Left lobe of liver (tissue), 2 donors: ENCODE measurements around the gene RALGAPB. TPM values are rescaled to one million over a fixed set of nuclear protein-coding genes. Genes with fewer than 3 reads are reported as not detected.

Experiments
- ATAC-seq: fragments of 200-7000 bp; cut with Tn5 transposase; one replicate; pipeline ENCODE4 v1.9.1; 2020; ENCODE audit warnings: mild to moderate bottlenecking, moderate library complexity
- DNase-seq: peaks from one replicate; pipeline ENCODE4 v3.0.0-alpha.2; 2020; ENCODE audit warnings: low spot score
- total RNA-seq: library from RNA; stranded (reverse); gene quantifications from one replicate; pipeline ENCODE4 v1.2.1, GENCODE V29; 2021
- donor health status: DM: no; HTN: no; CAD: no; lungs with moderate emphysema.
- donor health status: DM: no; HTN: yes; CAD: no.

RALGAPB gene
- total RNA-seq, 1 donor from 2014 or later, result 9.2 TPM

DNA sequence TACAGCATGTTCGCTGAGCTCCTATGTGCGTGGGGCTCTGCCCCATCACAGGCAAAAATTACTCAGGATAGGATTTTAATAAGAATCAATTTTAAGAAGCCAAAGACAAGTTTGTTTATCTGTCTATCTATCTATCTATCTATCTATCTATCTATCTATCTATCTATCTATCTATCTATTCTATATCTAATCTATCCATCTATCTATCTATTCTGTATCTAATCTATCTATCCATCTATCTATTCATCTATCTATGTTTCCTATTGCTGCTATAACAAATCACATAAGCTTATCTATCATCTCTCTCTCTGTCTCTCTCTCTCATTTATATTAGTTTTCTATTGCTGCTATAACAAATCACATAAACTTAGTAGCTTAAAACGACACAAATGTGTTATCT is 130.6 kb downstream of the RALGAPB start:
- ATAC-seq, result no peak
- no peak for DNase-seq

DNA sequence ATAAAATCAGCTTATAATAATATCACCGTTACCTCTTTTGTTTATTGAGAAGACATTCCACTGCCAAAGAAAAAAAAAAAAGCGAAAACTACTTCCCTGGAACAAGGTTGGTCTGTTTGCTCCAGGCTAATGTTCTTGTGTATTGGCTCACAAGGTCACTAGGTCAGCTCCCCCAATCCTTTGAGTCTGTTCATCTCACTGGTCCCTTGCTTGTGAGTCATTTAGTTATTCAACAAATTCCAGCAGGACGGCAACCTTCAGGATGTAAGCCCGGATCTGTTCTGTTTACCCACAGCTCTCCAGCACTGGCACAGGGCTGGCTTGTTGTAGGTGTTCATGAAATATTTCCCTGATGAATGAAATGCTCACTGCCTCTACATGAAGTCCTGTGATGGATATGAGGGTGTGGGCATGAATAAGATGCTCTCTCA is 132.2 kb downstream of the RALGAPB start:
- no peak for ATAC-seq
- DNase-seq, result no peak

DNA sequence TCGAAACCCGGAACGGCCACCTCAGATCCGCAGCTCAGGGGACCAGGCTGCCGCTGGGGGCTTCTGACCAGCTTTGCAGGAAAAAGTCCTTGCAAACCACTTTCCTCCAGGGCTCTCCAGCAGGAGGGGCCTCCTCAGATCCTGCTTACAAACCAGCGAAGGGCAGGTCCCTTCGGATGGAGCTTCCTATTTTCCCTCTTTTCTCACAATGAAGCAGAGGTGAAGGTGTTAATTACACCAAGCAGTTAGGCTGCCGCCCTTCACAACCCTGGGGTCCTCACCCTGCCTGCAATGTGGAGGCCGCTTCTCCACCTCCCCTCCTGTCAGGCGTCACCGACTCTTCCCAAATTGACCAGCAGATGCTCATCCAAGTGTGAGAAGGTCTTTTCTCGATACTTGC is 134.7 kb downstream of the RALGAPB start:
- ATAC-seq, result no peak
- DNase-seq, result no peak

DNA sequence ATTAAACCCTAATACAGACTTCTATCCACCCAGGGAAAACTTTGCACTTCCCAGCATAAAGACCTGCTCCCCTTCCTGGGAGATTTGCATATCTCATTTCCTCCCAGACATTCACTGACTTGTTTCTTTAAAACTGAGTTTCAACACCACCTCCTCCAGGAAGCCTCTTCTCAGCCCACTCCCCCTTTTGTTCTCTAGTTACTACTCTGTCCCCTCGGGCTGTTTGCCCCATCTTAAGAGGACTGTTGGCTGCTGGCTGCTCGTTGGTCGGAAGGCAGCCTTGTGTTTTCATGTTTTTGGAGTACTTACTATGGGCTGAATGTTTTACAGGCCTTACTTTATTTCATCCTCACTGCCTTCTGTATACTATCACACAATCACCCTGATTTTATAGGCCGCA is 135.5 kb downstream of the RALGAPB start:
- ATAC-seq, result no peak

DNA sequence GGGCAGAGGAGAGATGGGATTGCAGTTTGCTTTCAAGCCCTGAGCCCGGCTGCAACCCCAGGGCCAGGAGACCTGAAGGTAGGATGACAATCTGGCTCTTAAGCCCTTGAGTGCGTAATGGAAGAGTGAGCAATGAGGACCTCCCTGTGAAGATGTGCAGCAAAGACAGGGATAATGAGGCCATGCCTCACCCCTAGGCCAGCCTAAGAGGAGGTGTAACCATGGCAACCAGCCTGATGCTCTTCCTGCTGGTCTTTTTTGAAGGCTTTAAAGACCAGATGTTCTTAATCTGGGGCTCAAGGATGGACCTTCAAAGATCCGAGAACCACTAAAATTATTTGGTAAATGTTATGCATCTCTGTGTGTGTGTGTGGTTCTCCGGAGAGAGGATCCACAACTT is 137.2 kb downstream of the RALGAPB start:
- DNase-seq, result no peak
- no peak for ATAC-seq

More for the DNA sequence above, 135.5 kb downstream of the RALGAPB start:
- DNase-seq, result no peak

DNA sequence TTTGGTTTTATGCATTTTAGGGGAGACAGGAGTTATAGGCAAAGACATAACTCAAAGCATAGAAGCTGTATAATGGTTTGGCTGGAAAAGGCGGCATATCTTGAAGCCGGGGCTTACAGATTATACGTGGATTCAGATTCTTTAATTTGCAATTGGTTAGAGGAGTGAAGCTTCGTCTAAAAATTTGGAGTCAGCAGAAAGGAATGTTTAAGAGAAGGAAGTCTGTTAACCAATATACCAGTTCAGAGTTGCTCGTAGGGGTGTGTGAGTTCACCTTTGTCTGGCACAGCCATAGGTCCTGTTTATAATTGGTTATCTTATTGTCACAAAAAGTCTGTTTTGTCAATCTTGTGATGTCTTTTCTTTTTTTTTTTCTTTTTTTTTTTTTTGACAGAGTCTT is 137.9 kb downstream of the RALGAPB start:
- no peak for ATAC-seq
- no peak for DNase-seq

DNA sequence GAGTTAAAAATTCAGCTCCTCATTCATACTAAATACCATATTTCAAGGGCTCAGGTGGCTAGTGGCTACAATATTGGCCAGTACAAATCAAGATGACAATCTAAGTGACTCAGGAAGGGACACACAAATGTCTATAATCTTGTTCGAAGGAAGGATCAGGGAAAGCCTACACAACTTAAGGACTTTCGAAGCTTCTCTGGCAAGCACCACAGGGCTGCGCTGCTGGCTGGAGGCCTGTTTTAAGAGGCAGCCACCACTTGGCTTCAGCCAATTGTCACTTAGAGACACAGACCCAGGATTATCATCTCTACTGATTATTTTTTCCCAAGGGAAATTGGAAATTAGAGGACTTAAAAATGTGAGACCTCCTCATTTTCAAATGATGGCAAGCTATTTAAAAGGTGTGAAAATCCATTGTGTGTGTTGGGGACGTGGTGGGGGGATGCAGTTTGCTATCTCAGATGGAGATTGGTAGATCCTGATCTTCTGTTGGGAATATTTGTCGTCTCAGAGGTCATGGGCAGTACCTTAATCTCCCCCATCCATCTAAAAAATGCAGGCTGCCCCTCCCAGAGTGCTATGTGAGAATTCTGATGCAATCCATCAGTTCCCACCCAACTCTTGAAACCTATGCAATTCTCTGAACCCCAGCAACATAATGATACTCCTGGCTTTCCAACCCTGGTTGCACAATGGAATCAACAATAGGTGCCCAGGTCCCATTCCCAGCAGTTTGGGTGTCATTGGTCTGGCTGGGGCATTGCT is 140.3 kb downstream of the RALGAPB start:
- no peak for DNase-seq
- no peak for ATAC-seq

DNA sequence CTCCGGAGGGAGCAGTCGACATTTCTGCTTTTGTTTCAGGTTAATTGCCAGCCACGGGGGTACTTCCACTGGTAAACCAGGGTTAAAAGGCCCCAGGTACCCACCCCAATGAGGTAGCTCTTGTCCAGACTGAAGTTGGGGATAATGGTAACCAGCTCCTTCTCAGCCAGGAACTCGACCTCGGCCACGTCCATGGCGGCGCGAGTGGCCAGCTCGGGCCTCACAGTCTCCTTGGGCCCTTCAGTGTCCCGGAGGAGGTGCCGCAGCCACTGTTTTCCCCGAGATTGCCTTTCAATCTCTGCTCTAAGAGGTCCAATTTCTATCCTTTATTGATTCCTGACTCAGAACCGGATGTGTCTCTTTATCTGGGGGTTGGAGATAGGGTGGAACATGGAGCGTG is 142.6 kb downstream of the RALGAPB start:
- no peak for ATAC-seq
- no peak for DNase-seq

DNA sequence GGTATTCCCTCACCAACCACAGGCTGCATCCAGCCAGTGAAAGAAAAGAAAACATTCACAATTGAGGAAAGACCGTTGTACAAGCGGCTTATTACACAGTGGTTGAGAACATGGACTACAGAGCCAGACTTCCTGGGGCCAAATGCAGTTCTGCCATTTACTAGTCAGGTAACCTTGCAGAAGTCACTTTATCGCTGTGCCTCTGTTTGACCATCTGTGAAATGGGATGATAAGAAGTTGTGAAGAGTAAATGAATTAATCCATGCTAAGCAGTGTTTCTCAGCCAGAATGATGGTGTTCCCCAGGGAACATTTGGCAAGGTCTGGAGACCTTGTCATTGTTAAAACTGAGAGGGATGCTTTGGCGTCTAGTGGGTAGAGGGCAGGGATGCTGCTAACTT is 143.8 kb downstream of the RALGAPB start:
- no peak for ATAC-seq
- no peak for DNase-seq

DNA sequence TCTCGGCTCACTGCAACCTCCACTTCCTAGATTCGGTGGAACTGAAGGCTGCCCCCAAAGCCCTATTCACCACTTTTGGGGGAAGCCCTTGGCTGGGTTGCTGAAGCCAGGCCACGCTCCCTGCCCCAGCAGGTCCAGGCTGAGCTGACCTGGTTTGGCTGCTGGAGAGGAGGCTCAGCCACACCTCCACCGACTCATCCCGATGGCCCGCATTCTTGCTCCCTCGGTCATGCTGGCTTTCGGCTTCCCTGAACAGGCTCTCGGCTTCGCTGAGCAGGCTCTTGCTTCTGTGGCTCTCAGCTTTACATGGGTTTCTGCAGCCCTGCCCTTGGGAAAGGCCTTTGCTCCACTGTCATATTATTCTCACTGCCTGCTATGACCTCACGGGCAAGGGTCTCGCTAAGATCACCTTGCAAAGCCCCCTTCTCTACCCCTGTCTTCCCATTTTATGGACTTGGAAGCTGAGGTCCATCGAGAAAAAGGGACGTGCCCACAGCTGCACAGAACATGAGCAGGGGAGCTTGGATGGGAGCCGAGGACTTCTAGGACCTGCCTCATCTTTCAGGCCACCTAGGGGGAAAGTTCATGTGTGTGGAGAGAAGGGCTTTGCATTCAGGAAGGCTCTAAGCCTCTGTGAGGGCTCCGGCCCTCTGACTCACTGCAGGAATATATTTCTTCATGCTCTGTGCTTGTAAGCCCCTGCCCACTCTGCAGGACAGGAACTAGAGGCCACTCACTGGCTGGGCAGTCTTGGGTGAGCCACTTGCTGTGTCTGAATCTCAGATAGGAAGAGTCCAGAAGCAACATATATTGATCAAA is 144.6 kb downstream of the RALGAPB start:
- DNase-seq, result no peak
- no peak for ATAC-seq

DNA sequence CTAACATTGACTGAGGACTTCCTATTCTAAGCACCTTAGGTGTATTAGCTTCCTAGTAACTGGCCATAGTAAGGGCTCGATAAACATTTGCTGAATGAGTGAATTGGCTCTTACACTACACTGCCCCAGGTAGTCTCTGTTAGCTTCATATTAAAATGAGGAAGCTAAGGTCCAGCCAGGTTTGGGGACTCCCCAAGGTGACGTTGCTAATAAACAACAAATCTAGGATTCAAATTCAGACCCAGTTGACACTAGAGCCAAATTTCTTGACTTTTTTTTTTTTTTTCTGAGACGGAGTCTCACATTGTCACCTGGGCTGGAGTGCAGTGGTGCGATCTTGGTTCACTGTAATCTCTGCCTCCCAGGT is 145.2 kb downstream of the RALGAPB start:
- ATAC-seq, result no peak
- DNase-seq, result no peak

DNA sequence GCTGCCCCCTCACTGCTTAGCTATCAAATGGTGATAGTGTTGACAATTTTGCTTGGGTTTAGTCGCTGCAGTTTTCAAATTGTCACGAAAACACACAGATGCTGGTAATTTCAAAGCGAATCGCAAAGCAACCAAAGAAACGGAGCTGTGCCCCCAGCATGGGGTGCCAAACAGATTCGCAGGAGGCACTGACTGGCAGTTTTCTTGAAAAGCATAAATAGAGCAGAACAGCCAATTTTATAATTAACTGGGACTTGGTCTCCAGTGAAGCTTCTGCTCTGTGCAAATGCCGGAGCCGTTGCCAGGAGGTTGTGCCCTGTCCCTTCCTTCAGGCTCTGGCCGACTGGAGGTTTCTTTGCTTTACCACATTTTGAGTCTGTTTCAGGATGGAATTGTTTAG is 147.8 kb downstream of the RALGAPB start:
- no peak for DNase-seq
- no peak for ATAC-seq

DNA sequence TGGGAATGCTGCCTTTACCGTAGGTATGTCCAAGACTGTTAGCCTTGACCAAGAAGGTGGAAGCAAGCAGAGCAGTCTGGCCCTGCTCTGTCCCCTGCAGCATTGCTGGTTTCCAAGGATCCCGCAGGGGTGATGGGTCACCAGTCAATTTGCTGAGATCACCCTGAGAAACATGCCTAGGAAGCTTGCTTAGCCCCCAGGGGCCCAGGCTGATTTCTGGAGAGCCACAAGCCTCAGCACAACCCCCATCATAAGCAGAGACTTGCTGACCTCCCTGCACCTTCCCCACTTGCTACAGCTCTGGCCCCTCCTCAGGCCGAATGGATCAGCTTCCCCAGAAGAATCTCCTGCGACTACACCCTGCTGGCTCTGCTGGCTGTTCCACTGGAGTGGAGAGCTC is 150.4 kb downstream of the RALGAPB start:
- ATAC-seq (no peak), DNase-seq (no peak)

DNA sequence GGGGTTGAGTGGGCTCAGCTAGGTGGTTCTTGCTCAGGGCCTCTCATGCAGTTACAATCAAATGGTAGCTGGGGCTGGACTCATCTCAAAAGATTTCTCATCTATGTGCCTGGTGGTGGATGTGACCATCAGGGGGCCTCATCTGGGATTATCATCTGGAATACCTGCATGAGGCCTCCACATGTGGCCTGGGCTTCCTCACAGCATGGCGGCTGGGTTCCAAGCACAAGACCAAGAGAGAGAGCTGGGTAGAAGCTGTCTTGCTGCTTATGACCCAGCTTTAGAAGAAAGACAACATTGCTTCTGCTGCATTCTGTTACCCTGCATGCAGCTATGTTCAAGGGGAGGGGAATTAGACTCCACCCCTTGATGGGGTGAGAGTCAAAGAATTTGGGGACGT is 151.4 kb downstream of the RALGAPB start:
- no peak for ATAC-seq
- no peak for DNase-seq

DNA sequence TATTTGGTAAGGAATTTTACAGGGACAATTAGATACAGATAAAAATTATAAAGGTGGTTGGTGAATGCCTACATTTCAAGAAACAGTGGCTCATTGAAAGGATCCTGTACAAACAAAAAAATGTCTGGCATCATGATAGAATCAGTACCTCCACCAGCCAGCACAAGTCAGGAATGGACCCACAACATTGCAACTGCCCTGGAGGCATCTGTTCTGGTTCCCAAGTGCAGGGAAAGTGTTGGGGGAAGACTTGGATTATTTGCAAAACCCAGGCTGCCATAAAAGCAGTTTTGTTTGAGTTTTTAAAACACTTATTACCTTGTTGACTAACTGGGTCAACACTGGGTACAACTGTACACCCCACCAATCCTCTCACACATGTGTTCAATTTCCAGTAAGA is 153.3 kb downstream of the RALGAPB start:
- no peak for ATAC-seq
- DNase-seq, result no peak

DNA sequence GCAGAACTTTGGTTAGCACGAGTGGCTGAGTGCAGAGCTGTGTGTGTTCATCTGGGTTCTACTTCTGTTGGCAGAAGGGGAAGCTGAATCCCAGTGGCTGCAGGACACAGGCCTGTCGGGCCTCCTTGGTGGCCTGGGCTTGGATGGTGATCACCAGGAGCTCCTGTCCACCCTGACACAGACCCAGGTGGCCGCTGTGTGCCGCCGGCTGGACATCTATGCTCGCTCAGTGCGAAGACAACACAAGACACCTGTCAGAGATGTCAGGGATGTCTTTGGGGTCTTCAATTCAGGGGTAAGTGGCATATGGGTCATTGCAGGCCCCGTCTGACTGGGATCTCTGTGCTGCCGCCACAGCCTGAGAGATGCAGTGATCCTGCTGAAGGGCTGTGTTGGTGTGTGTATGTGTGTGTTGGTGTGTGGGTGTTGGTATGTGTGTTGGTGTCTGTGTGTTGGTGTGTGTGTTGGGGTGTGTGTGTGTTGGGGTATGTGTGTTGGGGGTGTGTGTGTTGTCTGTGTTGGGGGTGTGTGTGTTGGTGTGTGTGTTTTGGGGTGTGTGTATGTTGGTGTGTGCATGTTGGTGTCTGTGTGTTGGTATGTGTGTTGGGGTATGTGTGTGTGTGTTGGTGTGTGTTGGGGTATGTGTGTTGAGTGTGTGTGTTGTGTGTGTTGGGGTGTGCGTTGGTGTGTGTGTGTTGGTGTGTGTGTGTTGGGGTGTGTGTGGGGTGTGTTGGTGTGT is 154.4 kb downstream of the RALGAPB start:
- DNase-seq, result no peak
- ATAC-seq, result no peak

Other genes starting within 250 kb of the RALGAPB start
- gene KIAA1755, start 212.1 kb upstream of the RALGAPB start, total RNA-seq, result 2.7 TPM
- gene BPI, start 168.7 kb upstream of the RALGAPB start, total RNA-seq, result 0.48 TPM
- 459 TPM for gene LBP, start 126.4 kb upstream of the RALGAPB start, total RNA-seq
- 8.4 TPM for gene SNHG17, start 37.5 kb upstream of the RALGAPB start, total RNA-seq
- not detected for gene ADIG, start 108.4 kb downstream of the RALGAPB start, total RNA-seq
- gene ARHGAP40, start 129.0 kb downstream of the RALGAPB start, total RNA-seq, result not detected